Upper lobe of left lung (tissue), 6 donors: ENCODE measurements around the gene GALNT11. TPM values are rescaled to one million over a fixed set of nuclear protein-coding genes. Genes with fewer than 3 reads are reported as not detected.

Experiments used
- ATAC-seq, 2 donors: fragments of 200-7000 bp; cut with Tn5 transposase; one replicate each; pipeline ENCODE4 v1.9.1; 2022; ENCODE audit warnings: mild to moderate bottlenecking in 2 of 2, moderate library complexity in 2 of 2; ENCODE audit not compliant: low FRiP score in 2 of 2
- DNase-seq, 2 donors: peaks; one replicate each; pipeline ENCODE4 v3.0.0-alpha.2; 2019 to 2020
- H3K27ac ChIP-seq, 4 donors: fragments of 200-600 bp; sonication (generic); one replicate each; pipeline ENCODE4 v1.5.1; 2016 to 2019
- H3K27me3 ChIP-seq, 4 donors: fragments of 200-600 bp; sonication (generic); one replicate each; pipeline ENCODE4 v1.5.1; 2017 to 2019
- H3K36me3 ChIP-seq, 4 donors: fragments of 200-600 bp; sonication (generic); one replicate each; pipeline ENCODE4 v1.5.1; 2016 to 2019
- H3K4me1 ChIP-seq, 4 donors: fragments of 200-600 bp; sonication (generic); one replicate each; pipeline ENCODE4 v1.5.1; 2018 to 2019
- H3K4me3 ChIP-seq, 4 donors: fragments of 200-600 bp; sonication (generic); one replicate each; pipeline ENCODE4 v1.5.1; 2017 to 2019; ENCODE audit warnings: mild to moderate bottlenecking in 2 of 4, moderate library complexity in 1 of 4
- H3K9me3 ChIP-seq, 4 donors: fragments of 200-600 bp; sonication (generic); one replicate each; pipeline ENCODE4 v1.5.1; 2018 to 2019
- CTCF ChIP-seq, 6 experiments: fragments of 450-650 bp in 4 of 6; fragments of 200-600 bp in 2 of 6; sonication (generic) in 2 of 6; IDR thresholded peaks; one replicate each; pipeline ENCODE4 v1.5.1; 2016 to 2019; ENCODE audit warnings: antibody characterized with exemption in 6 of 6
- EP300 ChIP-seq, 4 donors: sonication (generic); formaldehyde crosslinking; IDR thresholded peaks; one replicate each; pipeline ENCODE4 v1.5.1; 2017; ENCODE audit warnings: antibody characterized with exemption in 4 of 4, control low read depth in 2 of 4
- POLR2A ChIP-seq, 4 donors: fragments of 450-650 bp; IDR thresholded peaks; one replicate each; pipeline ENCODE4 v1.5.1; 2016 to 2017; ENCODE audit warnings: antibody characterized with exemption in 4 of 4, mild to moderate bottlenecking in 2 of 4
- POLR2AphosphoS5 ChIP-seq, 2 donors: sonication (generic); formaldehyde crosslinking; IDR thresholded peaks; one replicate each; pipeline ENCODE4 v1.5.1; 2017; ENCODE audit warnings: antibody characterized with exemption in 2 of 2
- WGBS, 2 donors: methylation state at CpG; one replicate each; pipeline ENCODE4 v1.1.5; 2017 to 2018; 5-methylcytosine and 5-hydroxymethylcytosine counted together
- total RNA-seq, 6 donors: library from RNA; depleted of rRNA in 4 of 6; stranded (reverse); fragments of >200 nt in 4 of 6; gene quantifications; one replicate each; pipeline versions ENCODE4 v1.1.0 to v1.2.1, GENCODE V29; 2016 to 2021
- donor health status: DM: no; HTN: no; CAD: no; lungs with moderate emphysema.
- donor health status: DM: no; HTN: yes; CAD: no; lungs with severe emphysema.

GALNT11 gene
- total RNA-seq, 6 donors from 2014 or later = 31.2 to 63.8 (median 43.2) TPM

- no peak for TF ChIP-seq EP300 (IDR thresholded peaks at IDR 0.05)
- TF ChIP-seq POLR2A (IDR thresholded peaks at IDR 0.05) = no peak
- WGBS, 2 donors = 72 to 87% methylated on average over 6 of the region's 6 CpGs
- Histone ChIP-seq H3K27ac (no peak overlapping the region), H3K4me1 (no peaks in the 10 kb centered on the region), H3K27me3 (no peaks in the 10 kb centered on the region), H3K4me3 (no peak overlapping the region), H3K9me3 (no peaks in the 10 kb centered on the region), H3K36me3 (no peaks in the 10 kb centered on the region)
- no peak for ATAC-seq
- no peak for DNase-seq
Observed at GRCh38 chr7:152006336-152006735, 19.1 kb upstream of the GALNT11 start.

GRCh38 chr7:152011860-152012259 is 13.6 kb upstream of the GALNT11 start:
- 77 to 87% methylated on average over 3 of the region's 3 CpGs for WGBS, 2 donors
- H3K27me3 ChIP-seq = no peaks in the 10 kb centered on the region
- no peak overlapping the region for H3K4me3 ChIP-seq
- no peak overlapping the region for H3K27ac ChIP-seq
- no peak for DNase-seq
- TF ChIP-seq POLR2AphosphoS5 (IDR thresholded peaks at IDR 0.05) (no peak), POLR2A (IDR thresholded peaks at IDR 0.05) (no peak), CTCF (IDR thresholded peaks at IDR 0.05) (no peak), EP300 (IDR thresholded peaks at IDR 0.05) (no peak)
- H3K9me3 ChIP-seq = no peaks in the 10 kb centered on the region
- ATAC-seq = no peak
- no peaks in the 10 kb centered on the region for H3K36me3 ChIP-seq
- no peaks in the 10 kb centered on the region for H3K4me1 ChIP-seq

DNA sequence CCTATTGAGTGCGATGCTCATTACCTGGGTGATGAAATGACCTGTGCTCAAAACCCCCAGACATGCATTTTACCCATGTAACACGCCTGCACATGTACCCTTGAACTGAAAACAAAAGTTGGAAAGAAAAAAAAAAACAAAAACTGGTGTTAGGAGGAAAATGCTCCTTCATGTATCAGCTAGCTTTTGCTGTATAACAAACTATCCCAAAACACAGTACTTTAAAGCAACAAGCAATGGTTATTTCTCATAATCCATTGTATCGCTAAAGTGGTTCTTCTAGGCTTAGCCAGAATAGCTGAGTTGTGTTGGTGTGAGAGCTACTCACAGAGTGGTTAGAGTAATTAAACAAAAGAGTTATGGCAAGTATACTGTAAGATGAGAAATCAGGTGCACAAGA is 12.2 kb upstream of the GALNT11 start:
- 94 to 95% methylated on average over 3 of the region's 3 CpGs for WGBS, 2 donors
- H3K9me3 ChIP-seq = no peaks in the 10 kb centered on the region
- H3K27ac ChIP-seq = no peak overlapping the region
- no peaks in the 10 kb centered on the region for H3K36me3 ChIP-seq
- ATAC-seq (no peak), DNase-seq (no peak)
- H3K4me3 ChIP-seq = no peak overlapping the region
- H3K4me1 ChIP-seq = no peaks in the 10 kb centered on the region
- no peaks in the 10 kb centered on the region for H3K27me3 ChIP-seq
- TF ChIP-seq EP300 (IDR thresholded peaks at IDR 0.05) (no peak), POLR2AphosphoS5 (IDR thresholded peaks at IDR 0.05) (no peak), CTCF (IDR thresholded peaks at IDR 0.05) (no peak), POLR2A (IDR thresholded peaks at IDR 0.05) (no peak)

DNA sequence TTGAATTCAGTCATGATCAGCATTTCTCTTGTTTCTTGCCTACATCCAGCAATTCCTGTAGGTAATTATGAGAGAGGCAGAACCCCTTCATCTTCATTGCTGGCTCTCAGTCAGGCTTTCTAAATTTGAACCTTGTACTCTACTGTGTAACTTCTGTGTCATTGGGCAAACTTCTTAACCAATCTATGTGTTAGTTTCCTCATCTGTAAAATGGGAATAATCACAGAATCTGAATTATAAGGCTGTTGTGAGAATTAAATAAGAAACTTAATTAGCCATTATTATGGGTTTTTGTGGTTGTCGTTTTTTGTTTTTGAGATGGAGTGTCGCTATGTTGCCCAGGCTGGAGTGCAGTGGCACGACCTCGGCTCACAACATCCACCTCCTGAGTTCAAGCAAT is 11.5 kb upstream of the GALNT11 start:
- H3K27me3 ChIP-seq = no peaks in the 10 kb centered on the region
- H3K9me3 ChIP-seq = no peaks in the 10 kb centered on the region
- H3K4me1 ChIP-seq = no peaks in the 10 kb centered on the region
- WGBS, 2 donors = 93 to 98% methylated on average over 4 of the region's 4 CpGs
- ATAC-seq (no peak), DNase-seq (no peak)
- no peaks in the 10 kb centered on the region for H3K36me3 ChIP-seq
- TF ChIP-seq POLR2AphosphoS5 (IDR thresholded peaks at IDR 0.05) (no peak), CTCF (IDR thresholded peaks at IDR 0.05) (no peak), EP300 (IDR thresholded peaks at IDR 0.05) (no peak), POLR2A (IDR thresholded peaks at IDR 0.05) (no peak)
- H3K4me3 ChIP-seq = no peak overlapping the region
- no peak overlapping the region for H3K27ac ChIP-seq

DNA sequence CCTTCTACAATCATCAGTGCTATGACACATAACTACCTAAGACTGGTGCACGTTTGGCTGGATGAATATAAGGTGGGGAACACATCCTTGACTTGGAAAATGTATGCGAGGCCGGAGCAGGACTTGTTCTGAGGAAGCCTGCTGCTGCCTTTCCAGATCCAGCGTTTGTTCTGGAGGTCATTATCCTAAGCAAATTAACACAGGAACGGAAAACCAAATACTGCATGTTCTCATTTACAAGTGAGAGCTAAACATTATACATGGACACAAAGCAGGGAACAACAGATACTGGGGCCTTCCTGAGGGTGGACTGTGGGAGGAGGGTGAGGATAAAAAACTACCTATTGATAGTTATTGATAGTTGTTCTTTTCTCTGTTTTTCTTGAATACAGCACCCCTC is 10.8 kb upstream of the GALNT11 start:
- no peaks in the 10 kb centered on the region for H3K9me3 ChIP-seq
- DNase-seq (no peak), ATAC-seq (no peak)
- 60 to 69% methylated on average over 5 of the region's 5 CpGs for WGBS, 2 donors
- H3K36me3 ChIP-seq = no peaks in the 10 kb centered on the region
- no peak overlapping the region for H3K27ac ChIP-seq
- H3K4me3 ChIP-seq = no peak overlapping the region
- TF ChIP-seq CTCF (IDR thresholded peaks at IDR 0.05) (no peak), EP300 (IDR thresholded peaks at IDR 0.05) (no peak), POLR2A (IDR thresholded peaks at IDR 0.05) (no peak), POLR2AphosphoS5 (IDR thresholded peaks at IDR 0.05) (no peak)
- no peaks in the 10 kb centered on the region for H3K4me1 ChIP-seq
- no peaks in the 10 kb centered on the region for H3K27me3 ChIP-seq
